A673 (cell line): ENCODE measurements around the gene MEF2C.

ENCODE experiments used
- EZH2 ChIP-seq: fragments of 200-600 bp; sonication (generic); IDR thresholded peaks from 2 replicates; pipeline ENCODE4 v1.6.1; 2017; ENCODE audit warnings: borderline replicate concordance, low read depth, mild to moderate bottlenecking, mixed read lengths, antibody characterized with exemption, low read length; ENCODE audit not compliant: poor library complexity, severe bottlenecking
- TF ChIP-seq, protein P1 (sequence below): fragments of 300-800, 200-600 bp; sonication (generic); conservative IDR thresholded peaks from 2 replicates; pipeline ENCODE4 v1.5.1; 2017; ENCODE audit warnings: low read depth, mild to moderate bottlenecking, antibody characterized with exemption, low read length, moderate library complexity, mixed read lengths

DNA sequence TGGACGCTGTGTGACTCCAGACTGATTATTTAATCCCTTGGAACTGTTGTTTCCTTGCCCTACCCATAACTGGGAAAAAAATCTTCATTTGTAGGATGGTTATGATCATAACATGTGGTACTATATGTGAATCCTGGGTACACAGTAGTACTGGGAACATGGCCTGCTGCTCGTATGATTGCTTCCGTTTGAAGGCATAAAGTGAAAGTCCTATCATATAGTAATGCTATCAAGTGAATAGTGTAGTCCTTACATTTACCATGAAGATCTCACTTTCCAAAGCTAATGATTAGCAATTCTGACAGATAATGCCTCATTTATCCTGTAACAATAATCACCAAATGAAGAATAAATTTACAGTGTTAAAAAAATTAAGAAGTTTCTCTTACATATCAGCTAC, 53.2 kb downstream of the MEF2C start:
- TF ChIP-seq, protein P1, sequence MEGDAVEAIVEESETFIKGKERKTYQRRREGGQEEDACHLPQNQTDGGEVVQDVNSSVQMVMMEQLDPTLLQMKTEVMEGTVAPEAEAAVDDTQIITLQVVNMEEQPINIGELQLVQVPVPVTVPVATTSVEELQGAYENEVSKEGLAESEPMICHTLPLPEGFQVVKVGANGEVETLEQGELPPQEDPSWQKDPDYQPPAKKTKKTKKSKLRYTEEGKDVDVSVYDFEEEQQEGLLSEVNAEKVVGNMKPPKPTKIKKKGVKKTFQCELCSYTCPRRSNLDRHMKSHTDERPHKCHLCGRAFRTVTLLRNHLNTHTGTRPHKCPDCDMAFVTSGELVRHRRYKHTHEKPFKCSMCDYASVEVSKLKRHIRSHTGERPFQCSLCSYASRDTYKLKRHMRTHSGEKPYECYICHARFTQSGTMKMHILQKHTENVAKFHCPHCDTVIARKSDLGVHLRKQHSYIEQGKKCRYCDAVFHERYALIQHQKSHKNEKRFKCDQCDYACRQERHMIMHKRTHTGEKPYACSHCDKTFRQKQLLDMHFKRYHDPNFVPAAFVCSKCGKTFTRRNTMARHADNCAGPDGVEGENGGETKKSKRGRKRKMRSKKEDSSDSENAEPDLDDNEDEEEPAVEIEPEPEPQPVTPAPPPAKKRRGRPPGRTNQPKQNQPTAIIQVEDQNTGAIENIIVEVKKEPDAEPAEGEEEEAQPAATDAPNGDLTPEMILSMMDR, result no peak
- no peak for TF ChIP-seq EZH2
